KOPT-K1 (cell line): Measurements from ENCODE around the gene POLD1.
"Not testable (repeated sequence)": the region's sequence is repeated elsewhere in the genome, so short reads cannot be mapped to it uniquely, and the experiment has no call there.

Source experiments
- H3K27ac ChIP-seq: fragments of 200-600 bp; sonication (generic); 2 replicates; pipeline ENCODE4 v1.5.1; 2016; ENCODE audit warnings: antibody characterized with exemption, mild to moderate bottlenecking, low read depth, low read length; ENCODE audit not compliant: poor library complexity, severe bottlenecking
- H3K36me3 ChIP-seq: fragments of 200-600 bp; sonication (generic); 2 replicates; pipeline ENCODE4 v1.5.1; 2017; ENCODE audit warnings: antibody characterized with exemption, mild to moderate bottlenecking, low read length, moderate library complexity; ENCODE audit not compliant: insufficient read depth
- H3K9me3 ChIP-seq: fragments of 200-600 bp; sonication (generic); 2 replicates; pipeline ENCODE4 v1.5.1; 2017; ENCODE audit warnings: antibody characterized with exemption, low read length, mild to moderate bottlenecking; ENCODE audit not compliant: insufficient read depth, poor library complexity, severe bottlenecking

The POLD1 gene

DNA sequence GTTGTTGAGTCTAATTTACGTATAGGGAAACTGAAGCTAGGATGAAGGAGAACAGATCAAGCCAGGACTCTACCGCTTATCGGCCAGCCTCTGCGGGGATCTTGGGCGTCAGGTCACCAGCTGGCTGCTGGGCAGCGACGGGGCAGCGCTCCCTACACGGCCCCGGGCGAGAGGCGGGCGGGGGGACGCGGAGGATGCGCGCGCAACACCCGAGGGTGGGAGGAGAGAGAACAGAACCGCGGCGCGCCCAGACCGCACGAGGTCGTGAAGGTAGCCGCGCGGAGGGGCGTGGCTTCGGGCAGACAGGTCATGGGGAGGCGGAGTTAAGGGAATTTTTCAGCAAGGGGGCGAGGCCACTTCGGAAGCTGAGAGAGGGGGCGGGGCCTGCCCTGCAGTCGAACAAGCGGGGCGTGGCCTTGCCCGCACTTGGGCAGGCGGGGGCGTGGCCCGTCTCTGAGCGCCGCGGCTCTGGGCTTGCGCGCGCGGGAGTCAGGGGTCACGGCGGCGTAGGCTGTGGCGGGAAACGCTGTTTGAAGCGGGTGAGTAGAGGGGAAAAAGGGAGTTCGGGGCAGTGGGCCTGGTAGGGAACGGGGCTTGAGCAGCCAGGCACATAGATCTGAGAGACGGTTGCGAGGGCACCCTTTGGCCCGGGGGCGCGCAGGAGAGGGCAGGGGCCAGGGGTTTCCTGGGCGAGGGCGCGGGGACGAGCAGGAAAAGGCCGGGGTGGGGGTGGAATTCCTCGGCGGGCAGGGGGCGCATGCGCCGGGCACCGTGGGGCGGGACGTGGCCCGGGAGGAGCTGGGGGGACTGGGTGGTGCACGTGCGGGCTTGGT lies at the start of gene POLD1:
Gene POLD1, plus strand, starts transcription at position 496 of the 833 bp plus-strand sequence. CDS start 14,505 bp downstream, outside the sequence.
- H3K36me3 ChIP-seq, result peaks cover 76% of the 10 kb centered on the region
- H3K9me3 ChIP-seq, result no peaks in the 10 kb centered on the region
- H3K27ac ChIP-seq, result peak within 1 kb of the TSS; percentile 83

DNA sequence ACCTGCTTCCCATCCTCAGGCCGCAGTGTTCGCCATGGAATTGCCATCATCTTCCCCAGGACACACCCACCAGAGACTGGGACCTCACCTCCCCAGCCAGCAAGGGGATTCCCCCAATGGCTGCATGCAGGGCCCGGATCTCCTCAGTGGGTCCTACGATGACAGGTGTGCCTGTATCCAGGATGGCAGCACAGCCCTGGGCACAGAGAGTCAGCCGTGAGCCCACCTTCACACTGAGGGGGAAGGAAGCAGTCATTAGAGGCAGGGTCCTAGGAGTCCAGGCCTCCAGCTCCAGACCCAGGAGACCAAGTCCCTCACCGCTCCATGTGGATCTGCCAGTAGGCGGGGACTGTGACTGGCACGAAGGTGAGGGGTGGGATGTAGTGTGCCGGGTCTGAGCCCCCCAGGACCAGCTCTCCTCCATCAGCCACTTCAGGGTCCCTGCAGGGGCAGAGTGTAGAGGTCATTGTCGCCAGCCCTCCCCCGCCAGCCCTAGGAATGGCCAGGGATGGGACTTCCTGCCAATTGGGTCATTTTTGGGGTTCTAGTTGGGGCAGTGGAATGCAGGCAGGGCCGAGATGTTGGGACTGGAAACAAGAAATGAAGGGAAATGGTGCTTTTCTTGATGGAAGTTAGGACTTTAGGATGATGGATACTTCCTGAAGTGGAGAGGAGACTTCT lies 49.3 kb upstream of the POLD1 start:
- H3K9me3 ChIP-seq, result no peaks in the 10 kb centered on the region
- no peaks in the 10 kb centered on the region for H3K36me3 ChIP-seq
- H3K27ac ChIP-seq, result no peak overlapping the region

DNA sequence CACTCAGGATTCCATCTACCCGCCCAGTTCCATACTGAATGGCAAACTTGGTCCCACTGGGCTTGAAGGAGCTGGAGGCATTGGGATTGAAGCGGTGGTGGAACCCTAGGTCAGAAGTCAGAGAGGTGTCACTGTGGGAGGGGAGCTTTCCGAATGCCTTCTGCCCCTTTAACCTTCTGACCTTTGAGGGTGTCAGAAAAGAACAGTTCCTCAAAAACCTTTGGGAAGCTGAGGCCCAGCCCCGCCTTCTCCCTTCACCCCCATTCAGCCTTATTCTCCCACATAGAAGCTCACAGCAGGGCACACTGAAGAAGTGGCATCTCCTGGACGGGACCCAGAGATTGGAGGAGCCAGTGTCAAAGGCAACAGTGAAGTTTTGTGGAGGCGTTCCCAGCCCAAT lies 47.1 kb upstream of the POLD1 start:
- not testable (repeated sequence) for H3K36me3 ChIP-seq, H3K9me3 ChIP-seq, H3K27ac ChIP-seq

DNA sequence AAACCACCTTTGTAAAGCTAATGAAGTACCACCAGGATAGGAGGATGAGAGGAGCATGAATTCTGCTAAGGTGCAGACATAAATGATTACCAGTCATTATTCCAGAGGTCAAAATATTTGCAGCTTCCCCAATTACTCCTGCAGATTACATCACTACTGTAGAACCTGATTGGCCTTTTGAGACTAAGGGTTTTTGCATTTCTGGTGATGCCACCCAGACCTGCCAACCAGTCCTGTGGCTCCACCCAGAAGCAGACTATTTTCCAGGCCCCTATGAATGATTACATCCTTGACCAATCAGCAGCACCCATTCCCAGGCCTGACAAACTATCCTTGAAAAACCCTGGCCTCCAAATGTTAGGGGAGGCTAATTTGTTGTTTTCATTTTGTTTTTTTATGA lies 43.8 kb upstream of the POLD1 start:
- peaks cover 4% of the 10 kb centered on the region for H3K9me3 ChIP-seq
- no peaks in the 10 kb centered on the region for H3K36me3 ChIP-seq
- H3K27ac ChIP-seq, result no peak overlapping the region

- Histone ChIP-seq H3K27ac (no peak overlapping the region), H3K36me3 (no peaks in the 10 kb centered on the region), H3K9me3 (peaks cover 4% of the 10 kb centered on the region)
Measured at GRCh38 chr19:50341091-50341564, 43.0 kb upstream of the POLD1 start.

DNA sequence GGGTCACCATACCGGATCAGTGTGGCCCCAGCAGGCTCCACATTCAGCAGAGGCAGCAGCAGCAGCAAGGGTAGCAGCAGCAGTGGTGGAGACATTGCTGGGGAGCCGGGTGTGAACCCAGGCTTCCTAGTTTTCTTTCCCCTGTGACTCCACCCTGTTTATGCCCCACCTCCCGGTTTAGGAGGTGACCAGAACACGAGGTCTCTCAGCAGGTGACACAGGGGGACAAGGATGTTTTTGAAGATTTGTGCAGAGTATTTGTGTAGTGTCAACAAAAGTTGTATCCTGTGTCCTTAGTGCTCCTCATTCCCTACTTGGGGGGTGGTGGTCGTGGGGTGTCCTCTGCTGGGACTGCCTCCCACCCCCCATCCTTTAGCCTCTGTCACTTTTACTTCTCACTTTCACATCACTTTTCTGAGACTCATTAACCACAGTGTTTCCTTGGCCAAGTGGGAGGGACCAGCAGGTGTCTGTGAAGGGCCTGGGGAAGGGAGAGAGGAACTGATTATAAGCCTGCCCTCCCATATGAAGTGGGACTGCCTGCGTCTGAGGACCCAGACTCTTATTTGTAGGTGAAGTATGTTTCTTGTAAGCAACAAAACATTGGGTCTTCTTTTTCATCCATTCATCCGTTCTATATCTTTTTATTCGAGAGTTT lies 39.4 kb upstream of the POLD1 start:
- no peak overlapping the region for H3K27ac ChIP-seq
- H3K36me3 ChIP-seq, result no peaks in the 10 kb centered on the region
- H3K9me3 ChIP-seq, result peaks cover 4% of the 10 kb centered on the region

DNA sequence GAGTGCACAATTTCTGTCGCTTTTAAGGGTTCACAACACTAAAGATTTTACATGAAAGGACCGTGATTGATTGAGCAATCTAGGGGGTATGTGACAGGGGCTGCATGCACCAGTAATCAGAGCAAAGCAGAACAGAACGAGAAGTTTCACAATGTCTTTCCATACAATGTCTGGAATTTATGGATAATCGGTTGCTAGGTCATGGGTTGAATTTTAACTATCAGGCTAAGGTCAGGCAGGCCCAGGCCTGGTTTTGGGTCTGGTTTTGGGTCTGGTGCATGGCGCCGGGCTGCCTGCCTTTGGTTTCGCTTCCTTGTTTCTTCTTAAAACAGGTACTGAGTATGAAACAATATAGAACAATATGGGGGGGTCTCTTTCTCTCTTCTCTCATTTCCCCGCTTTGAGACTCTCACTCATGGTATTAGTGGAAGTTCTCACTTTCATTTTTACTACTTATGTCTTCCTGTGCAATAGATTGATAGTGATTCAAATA lies 37.0 kb upstream of the POLD1 start:
- not testable (repeated sequence) for H3K27ac ChIP-seq, H3K9me3 ChIP-seq, H3K36me3 ChIP-seq

- H3K36me3 ChIP-seq, result no peaks in the 10 kb centered on the region
- H3K9me3 ChIP-seq, result peaks cover 4% of the 10 kb centered on the region
- no peak overlapping the region for H3K27ac ChIP-seq
Measured at GRCh38 chr19:50349277-50350057, 34.7 kb upstream of the POLD1 start.

DNA sequence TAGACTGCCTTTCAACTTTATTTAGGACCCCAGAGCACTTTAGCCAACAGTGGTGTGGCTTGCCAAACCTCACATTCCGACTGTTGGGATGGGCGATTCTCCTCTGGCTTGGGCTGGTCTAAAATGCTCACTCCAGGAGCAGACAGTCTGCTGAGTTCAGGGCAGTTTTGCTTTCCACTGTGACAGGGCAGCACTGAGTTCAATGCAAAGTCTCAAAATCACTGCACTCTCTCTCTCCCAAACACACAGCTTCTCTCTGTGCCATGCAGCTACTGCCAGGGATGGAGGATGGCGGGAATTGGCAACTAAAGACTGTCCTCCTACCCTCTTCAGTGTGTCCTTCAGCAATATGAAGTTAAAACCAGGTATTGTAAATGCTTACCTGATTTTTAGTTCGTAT lies 31.9 kb upstream of the POLD1 start:
- Histone ChIP-seq H3K36me3 (no peaks in the 10 kb centered on the region), H3K27ac (no peak overlapping the region), H3K9me3 (no peaks in the 10 kb centered on the region)

- not testable (repeated sequence) for H3K9me3 ChIP-seq, H3K27ac ChIP-seq, H3K36me3 ChIP-seq
Measured at GRCh38 chr19:50353487-50353880, 30.7 kb upstream of the POLD1 start.

- no peaks in the 10 kb centered on the region for H3K36me3 ChIP-seq
- H3K27ac ChIP-seq, result peak overlapping the region; percentile 74
- no peaks in the 10 kb centered on the region for H3K9me3 ChIP-seq
Measured at GRCh38 chr19:50356691-50357177, 27.4 kb upstream of the POLD1 start.

GRCh38 chr19:50357178-50358100 lies 26.7 kb upstream of the POLD1 start:
- Histone ChIP-seq H3K27ac (peak overlapping the region; percentile 74), H3K36me3 (no peaks in the 10 kb centered on the region)

DNA sequence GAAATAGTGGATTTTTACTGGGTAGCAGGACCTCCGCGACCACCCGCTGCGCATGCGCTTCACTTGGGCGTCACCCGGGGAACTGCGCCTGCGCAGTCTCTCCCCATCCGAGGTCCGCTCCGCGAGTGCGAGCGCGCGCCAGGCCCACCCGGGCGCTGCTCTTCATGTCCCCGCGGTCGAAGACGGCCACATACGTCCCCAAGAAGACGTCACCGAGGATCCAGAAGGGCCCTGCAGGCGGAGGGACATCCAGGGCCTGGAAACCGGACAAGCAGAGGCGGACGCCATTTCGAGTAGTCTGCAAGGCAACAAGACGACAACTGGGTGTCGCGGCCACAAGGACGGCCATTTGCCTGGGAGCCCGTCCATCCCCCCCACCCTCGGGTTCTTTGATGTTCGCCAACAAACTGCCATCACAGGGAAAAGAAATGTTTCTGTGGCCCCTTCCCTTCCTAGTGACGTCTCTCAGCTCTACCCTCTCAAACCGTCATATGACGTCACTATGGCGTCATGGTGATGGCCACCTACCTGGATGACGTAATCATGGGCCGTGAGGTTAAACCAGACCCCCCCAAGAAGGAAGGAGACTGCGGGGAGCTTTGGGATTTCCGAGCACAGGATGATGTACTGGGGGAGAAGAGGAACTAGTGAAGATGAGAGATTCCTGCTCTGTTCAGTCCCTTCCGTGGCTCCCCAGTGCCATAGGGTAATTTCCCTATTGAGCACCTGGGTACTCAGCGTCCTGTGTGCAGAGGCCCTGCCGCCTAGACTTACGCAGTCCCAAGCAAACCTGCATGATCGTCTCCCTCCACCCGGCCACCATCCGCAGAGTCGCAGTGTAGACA lies 25.4 kb upstream of the POLD1 start:
- Histone ChIP-seq H3K9me3 (no peaks in the 10 kb centered on the region), H3K36me3 (no peaks in the 10 kb centered on the region), H3K27ac (peak overlapping the region; percentile 74)

More at GRCh38 chr19:50357178-50358100, 26.7 kb upstream of the POLD1 start:
- no peaks in the 10 kb centered on the region for H3K9me3 ChIP-seq
